GM21447 (cell line): Measurements from ENCODE around the gene GRK3.
"Not testable (repeated sequence)": the region's sequence is repeated elsewhere in the genome, so short reads cannot be mapped to it uniquely, and the experiment has no call there.

ENCODE experiments used
- ATAC-seq: cut with Tn5 transposase; IDR thresholded peaks from one replicate; pipeline ENCODE4 v1.9.1; 2021; ENCODE audit not compliant: unreplicated experiment

The GRK3 gene

GRCh38 chr22:25694196-25694907, 129.9 kb downstream of the GRK3 start:
- ATAC-seq = no peak

GRCh38 chr22:25695146-25695545, 130.7 kb downstream of the GRK3 start:
- no peak for ATAC-seq

- no peak for ATAC-seq
Observed at GRCh38 chr22:25696763-25697162, 132.3 kb downstream of the GRK3 start.

- ATAC-seq = no peak
Observed at GRCh38 chr22:25697181-25697664, 132.7 kb downstream of the GRK3 start.

GRCh38 chr22:25697978-25698377, 133.5 kb downstream of the GRK3 start:
- ATAC-seq = no peak

GRCh38 chr22:25698461-25698860, 134.0 kb downstream of the GRK3 start:
- ATAC-seq = no peak

GRCh38 chr22:25698978-25699377, 134.5 kb downstream of the GRK3 start:
- no peak for ATAC-seq

GRCh38 chr22:25701056-25701780, 136.7 kb downstream of the GRK3 start:
- no peak for ATAC-seq

- ATAC-seq = no peak
Observed at GRCh38 chr22:25702040-25702439, 137.6 kb downstream of the GRK3 start.

GRCh38 chr22:25702571-25703167, 138.2 kb downstream of the GRK3 start:
- ATAC-seq = no peak

GRCh38 chr22:25704701-25705100, 140.2 kb downstream of the GRK3 start:
- ATAC-seq = no peak

- no peak for ATAC-seq
Observed at GRCh38 chr22:25706197-25706596, 141.7 kb downstream of the GRK3 start.

GRCh38 chr22:25708430-25708829, 144.0 kb downstream of the GRK3 start:
- not testable (repeated sequence) for ATAC-seq

GRCh38 chr22:25709758-25710157, 145.3 kb downstream of the GRK3 start:
- no peak for ATAC-seq

GRCh38 chr22:25710501-25710900, 146.0 kb downstream of the GRK3 start:
- ATAC-seq = no peak

- ATAC-seq = no peak
Observed at GRCh38 chr22:25711491-25711890, 147.0 kb downstream of the GRK3 start.

GRCh38 chr22:25712661-25713400, 148.4 kb downstream of the GRK3 start:
- ATAC-seq = no peak

GRCh38 chr22:25714070-25714469, 149.6 kb downstream of the GRK3 start:
- ATAC-seq = no peak

GRCh38 chr22:25714739-25715138, 150.3 kb downstream of the GRK3 start:
- no peak for ATAC-seq

- ATAC-seq = no peak
Observed at GRCh38 chr22:25716637-25717036, 152.2 kb downstream of the GRK3 start.

GRCh38 chr22:25718135-25718840, 153.8 kb downstream of the GRK3 start:
- ATAC-seq = no peak
